ENCODE data around the gene PRR5L.

The PRR5L gene

GRCh38 chr11:36278531-36279282 lies 17.4 kb upstream of the PRR5L start:
- Histone ChIP-seq H3K9me3 (ENCODE audit: control insufficient read depth, low read length) (no peaks in the 10 kb centered on the region), H3K4me3 (ENCODE audit: insufficient read depth, low read depth, low read length) (no peak overlapping the region), H3K27ac (ENCODE audit: insufficient read depth, low read depth, low read length, poor library complexity, severe bottlenecking) (peak overlapping the region; percentile 40), H3K27me3 (ENCODE audit: control insufficient read depth, insufficient read depth, low read length, poor library complexity, severe bottlenecking) (no peaks in the 10 kb centered on the region), H3K36me3 (ENCODE audit: control insufficient read depth, insufficient read depth, low read length) (no peaks in the 10 kb centered on the region), H3K4me1 (ENCODE audit: control insufficient read depth, insufficient read depth, low read length) (peaks cover 5% of the 10 kb centered on the region)
- 74 to 81% methylated on average over 13 of the region's 13 CpGs for WGBS, 2 experiments

GRCh38 chr11:36280531-36280930 lies 15.6 kb upstream of the PRR5L start:
- H3K4me1 ChIP-seq (ENCODE audit: control insufficient read depth, insufficient read depth, low read length) = peaks cover 5% of the 10 kb centered on the region
- no peaks in the 10 kb centered on the region for H3K36me3 ChIP-seq (ENCODE audit: control insufficient read depth, insufficient read depth, low read length)
- no peaks in the 10 kb centered on the region for H3K9me3 ChIP-seq (ENCODE audit: control insufficient read depth, low read length)
- WGBS, 2 experiments = 78 to 100% methylated on average over 1 of the region's 1 CpG
- H3K4me3 ChIP-seq (ENCODE audit: insufficient read depth, low read depth, low read length) = no peak overlapping the region
- no peaks in the 10 kb centered on the region for H3K27me3 ChIP-seq (ENCODE audit: control insufficient read depth, insufficient read depth, low read length, poor library complexity, severe bottlenecking)
- no peak overlapping the region for H3K27ac ChIP-seq (ENCODE audit: insufficient read depth, low read depth, low read length, poor library complexity, severe bottlenecking)

- WGBS, 2 experiments = 89 to 100% methylated on average over 2 to 4 of the region's 4 CpGs
- H3K9me3 ChIP-seq (ENCODE audit: control insufficient read depth, low read length) = no peaks in the 10 kb centered on the region
These were observed 14.2 kb upstream of the PRR5L start for GRCh38 chr11:36281850-36282249.

GRCh38 chr11:36282926-36283325 lies 13.2 kb upstream of the PRR5L start:
- H3K27me3 ChIP-seq (ENCODE audit: control insufficient read depth, insufficient read depth, low read length, poor library complexity, severe bottlenecking) = no peaks in the 10 kb centered on the region
- H3K27ac ChIP-seq (ENCODE audit: insufficient read depth, low read depth, low read length, poor library complexity, severe bottlenecking) = no peak overlapping the region
- peaks cover 5% of the 10 kb centered on the region for H3K4me1 ChIP-seq (ENCODE audit: control insufficient read depth, insufficient read depth, low read length)
- 77 to 92% methylated on average over 1 of the region's 1 CpG for WGBS, 2 experiments
- H3K36me3 ChIP-seq (ENCODE audit: control insufficient read depth, insufficient read depth, low read length) = no peaks in the 10 kb centered on the region
- no peak overlapping the region for H3K4me3 ChIP-seq (ENCODE audit: insufficient read depth, low read depth, low read length)
- no peaks in the 10 kb centered on the region for H3K9me3 ChIP-seq (ENCODE audit: control insufficient read depth, low read length)

More at GRCh38 chr11:36281850-36282249, 14.2 kb upstream of the PRR5L start:
- Histone ChIP-seq H3K27me3 (ENCODE audit: control insufficient read depth, insufficient read depth, low read length, poor library complexity, severe bottlenecking) (no peaks in the 10 kb centered on the region), H3K4me1 (ENCODE audit: control insufficient read depth, insufficient read depth, low read length) (peaks cover 5% of the 10 kb centered on the region), H3K4me3 (ENCODE audit: insufficient read depth, low read depth, low read length) (no peak overlapping the region), H3K27ac (ENCODE audit: insufficient read depth, low read depth, low read length, poor library complexity, severe bottlenecking) (no peak overlapping the region), H3K36me3 (ENCODE audit: control insufficient read depth, insufficient read depth, low read length) (no peaks in the 10 kb centered on the region)

- Histone ChIP-seq H3K9me3 (ENCODE audit: control insufficient read depth, low read length) (no peaks in the 10 kb centered on the region), H3K4me3 (ENCODE audit: insufficient read depth, low read depth, low read length) (peak overlapping the region; percentile 57), H3K27me3 (ENCODE audit: control insufficient read depth, insufficient read depth, low read length, poor library complexity, severe bottlenecking) (peaks cover 20% of the 10 kb centered on the region), H3K36me3 (ENCODE audit: control insufficient read depth, insufficient read depth, low read length) (no peaks in the 10 kb centered on the region), H3K27ac (ENCODE audit: insufficient read depth, low read depth, low read length, poor library complexity, severe bottlenecking) (no peak overlapping the region), H3K4me1 (ENCODE audit: control insufficient read depth, insufficient read depth, low read length) (no peaks in the 10 kb centered on the region)
- 55 to 57% methylated on average over 31 of the region's 31 CpGs for WGBS, 2 experiments
These were observed 7.5 kb upstream of the PRR5L start for GRCh38 chr11:36288442-36289225.

GRCh38 chr11:36289226-36289852 lies 6.7 kb upstream of the PRR5L start, which contains the start of gene COMMD9:
COMMD9 (minus strand) TSS chr11:36289424; CDS start chr11:36289412, 12 bp downstream.
- no peaks in the 10 kb centered on the region for H3K36me3 ChIP-seq (ENCODE audit: control insufficient read depth, insufficient read depth, low read length)
- H3K27me3 ChIP-seq (ENCODE audit: control insufficient read depth, insufficient read depth, low read length, poor library complexity, severe bottlenecking) = peaks cover 20% of the 10 kb centered on the region
- WGBS, 2 experiments = 2 to 3% methylated on average over 30 to 31 of the region's 31 CpGs
- no peaks in the 10 kb centered on the region for H3K9me3 ChIP-seq (ENCODE audit: control insufficient read depth, low read length)
- no peaks in the 10 kb centered on the region for H3K4me1 ChIP-seq (ENCODE audit: control insufficient read depth, insufficient read depth, low read length)
- no peak within 1 kb of the TSS for H3K27ac ChIP-seq (ENCODE audit: insufficient read depth, low read depth, low read length, poor library complexity, severe bottlenecking)
- H3K4me3 ChIP-seq (ENCODE audit: insufficient read depth, low read depth, low read length) = peak within 1 kb of the TSS; percentile 57

GRCh38 chr11:36292311-36292722 lies 3.8 kb upstream of the PRR5L start:
- Histone ChIP-seq H3K36me3 (ENCODE audit: control insufficient read depth, insufficient read depth, low read length) (no peaks in the 10 kb centered on the region), H3K4me3 (ENCODE audit: insufficient read depth, low read depth, low read length) (no peak overlapping the region), H3K27ac (ENCODE audit: insufficient read depth, low read depth, low read length, poor library complexity, severe bottlenecking) (no peak overlapping the region), H3K27me3 (ENCODE audit: control insufficient read depth, insufficient read depth, low read length, poor library complexity, severe bottlenecking) (peaks cover 20% of the 10 kb centered on the region), H3K9me3 (ENCODE audit: control insufficient read depth, low read length) (no peaks in the 10 kb centered on the region), H3K4me1 (ENCODE audit: control insufficient read depth, insufficient read depth, low read length) (no peaks in the 10 kb centered on the region)
- WGBS, 2 experiments = 45 to 49% methylated on average over 4 of the region's 4 CpGs

GRCh38 chr11:36296884-36297543 lies 926 bp downstream of the PRR5L start:
- Histone ChIP-seq H3K36me3 (ENCODE audit: control insufficient read depth, insufficient read depth, low read length) (no peaks in the 10 kb centered on the region), H3K27me3 (ENCODE audit: control insufficient read depth, insufficient read depth, low read length, poor library complexity, severe bottlenecking) (no peaks in the 10 kb centered on the region), H3K4me3 (ENCODE audit: insufficient read depth, low read depth, low read length) (no peak overlapping the region), H3K9me3 (ENCODE audit: control insufficient read depth, low read length) (no peaks in the 10 kb centered on the region), H3K4me1 (ENCODE audit: control insufficient read depth, insufficient read depth, low read length) (no peaks in the 10 kb centered on the region), H3K27ac (ENCODE audit: insufficient read depth, low read depth, low read length, poor library complexity, severe bottlenecking) (no peak overlapping the region)
- WGBS, 2 experiments = 91 to 95% methylated on average over 8 of the region's 8 CpGs

- WGBS, 2 experiments = 83 to 92% methylated on average over 2 to 3 of the region's 3 CpGs
- Histone ChIP-seq H3K4me1 (ENCODE audit: control insufficient read depth, insufficient read depth, low read length) (no peaks in the 10 kb centered on the region), H3K9me3 (ENCODE audit: control insufficient read depth, low read length) (no peaks in the 10 kb centered on the region), H3K27me3 (ENCODE audit: control insufficient read depth, insufficient read depth, low read length, poor library complexity, severe bottlenecking) (no peaks in the 10 kb centered on the region), H3K36me3 (ENCODE audit: control insufficient read depth, insufficient read depth, low read length) (no peaks in the 10 kb centered on the region), H3K4me3 (ENCODE audit: insufficient read depth, low read depth, low read length) (no peak overlapping the region), H3K27ac (ENCODE audit: insufficient read depth, low read depth, low read length, poor library complexity, severe bottlenecking) (no peak overlapping the region)
These were observed 4.6 kb downstream of the PRR5L start for GRCh38 chr11:36300650-36301049.
